ENCODE results near the gene LUM.

The LUM gene

GRCh38 chr12:91113621-91114020, 2.3 kb upstream of the LUM start:
- in situ Hi-C loops (cut with MboI; ENCODE audit: low sequenced_read_pairs, unreplicated experiment): no loop called here

GRCh38 chr12:91110311-91110924, 876 bp downstream of the LUM start:
- no peak for TF ChIP-seq CTCF (IDR thresholded peaks at IDR 0.05; ENCODE audit: borderline replicate concordance, control extremely low read depth, extremely low read depth, insufficient read depth, missing control alignments)
- in situ Hi-C loops (cut with MboI; ENCODE audit: low sequenced_read_pairs, unreplicated experiment): no loop called here
- no peak for DNase-seq (ENCODE audit: low spot score)

More at GRCh38 chr12:91113621-91114020, 2.3 kb upstream of the LUM start:
- no peak for DNase-seq (ENCODE audit: low spot score)
- TF ChIP-seq CTCF (IDR thresholded peaks at IDR 0.05; ENCODE audit: borderline replicate concordance, control extremely low read depth, extremely low read depth, insufficient read depth, missing control alignments): no peak

GRCh38 chr12:91109581-91110310, 1.5 kb downstream of the LUM start:
- no peak for TF ChIP-seq CTCF (IDR thresholded peaks at IDR 0.05; ENCODE audit: borderline replicate concordance, control extremely low read depth, extremely low read depth, insufficient read depth, missing control alignments)
- in situ Hi-C loops (cut with MboI; ENCODE audit: low sequenced_read_pairs, unreplicated experiment): loop anchor here (10.0 kb wide), 1 partner anchor 125 kb away; no protein-coding TSS in a partner anchor
- no peak for DNase-seq (ENCODE audit: low spot score)

- peak; percentile 14 for DNase-seq (ENCODE audit: low spot score)
- in situ Hi-C loops (cut with MboI; ENCODE audit: low sequenced_read_pairs, unreplicated experiment): loop anchor here (10.0 kb wide), 1 partner anchor 124 kb away; no protein-coding TSS in a partner anchor
- TF ChIP-seq CTCF (IDR thresholded peaks at IDR 0.05; ENCODE audit: borderline replicate concordance, control extremely low read depth, extremely low read depth, insufficient read depth, missing control alignments): peak; percentile 66
Observed at GRCh38 chr12:91109148-91109564, 2.1 kb downstream of the LUM start.

- DNase-seq (ENCODE audit: low spot score): no peak
- no peak for TF ChIP-seq CTCF (IDR thresholded peaks at IDR 0.05; ENCODE audit: borderline replicate concordance, control extremely low read depth, extremely low read depth, insufficient read depth, missing control alignments)
- in situ Hi-C loops (cut with MboI; ENCODE audit: low sequenced_read_pairs, unreplicated experiment): loop anchor here (10.0 kb wide), 1 partner anchor 123 kb away; no protein-coding TSS in a partner anchor
Observed at GRCh38 chr12:91108196-91108755, 3.0 kb downstream of the LUM start.

- no peak for DNase-seq (ENCODE audit: low spot score)
- in situ Hi-C loops (cut with MboI; ENCODE audit: low sequenced_read_pairs, unreplicated experiment): loop anchor here (10.0 kb wide), 1 partner anchor 121 kb away; no protein-coding TSS in a partner anchor
- TF ChIP-seq CTCF (IDR thresholded peaks at IDR 0.05; ENCODE audit: borderline replicate concordance, control extremely low read depth, extremely low read depth, insufficient read depth, missing control alignments): no peak
Observed at GRCh38 chr12:91106283-91106682, 5.0 kb downstream of the LUM start.

All from GM13976 (cell line).